PC-9 (cell line): ENCODE data around the gene HSPA4L.

Experiments
- CTCF ChIP-seq: fragments of 200-600 bp; sonication (generic); conservative IDR thresholded peaks from 2 replicates; pipeline ENCODE4 v1.6.1; 2017; ENCODE audit warnings: mixed run types, antibody characterized with exemption, mild to moderate bottlenecking, moderate library complexity
- EZH2 ChIP-seq: fragments of 200-600 bp; sonication (generic); IDR thresholded peaks from 2 replicates; pipeline ENCODE4 v1.8.0; 2017; ENCODE audit warnings: antibody characterized with exemption, low read depth

GRCh38 chr4:127759228-127759820 lies 22.8 kb upstream of the HSPA4L start:
- TF ChIP-seq CTCF (no peak), EZH2 (no peak)
